CD4-positive, alpha-beta T cell treated with Interleukin-15 for 1 hour (primary cell): ENCODE data around the gene CLNK.

Experiments
- DNase-seq: peaks from one replicate; pipeline ENCODE4 v3.0.0-alpha.2; 2020

The CLNK gene

DNA sequence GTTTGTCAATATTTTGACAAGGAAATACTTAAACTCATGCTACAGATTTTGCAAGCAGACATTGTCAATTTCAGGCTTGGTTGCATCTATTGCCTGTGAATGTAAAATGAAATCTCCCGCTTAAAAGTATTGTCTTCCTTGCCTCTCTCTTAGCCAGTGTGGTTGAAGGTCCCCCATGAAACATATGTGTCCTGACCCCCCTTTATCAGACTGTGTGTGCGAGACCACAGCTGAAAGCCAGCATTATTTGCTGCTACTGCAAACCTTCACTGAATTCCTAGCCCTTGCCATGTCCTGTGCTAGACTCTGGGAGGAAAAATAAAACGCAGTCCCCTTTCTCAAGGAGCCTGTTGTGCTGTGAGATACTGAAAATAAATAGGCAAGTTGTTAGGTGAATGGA lies 16.6 kb upstream of the CLNK start:
- DNase-seq, result no peak

DNA sequence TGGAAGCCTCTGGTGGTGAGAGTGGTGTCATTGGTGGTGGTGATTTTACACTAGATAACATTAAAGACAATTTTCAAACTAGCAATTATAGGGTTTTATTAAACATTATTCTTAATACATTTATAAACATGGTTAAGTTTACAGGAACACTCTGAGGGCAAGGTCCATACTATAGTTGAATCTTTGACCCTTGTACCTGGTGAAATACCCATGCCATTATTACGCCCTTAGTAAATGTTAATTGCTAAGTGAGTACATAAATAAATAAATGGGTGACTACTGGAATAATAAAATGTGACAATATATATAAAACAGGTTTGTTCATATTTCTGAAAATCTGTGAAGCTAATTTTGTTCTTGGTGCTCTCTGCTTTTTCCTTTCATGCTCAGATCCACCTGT lies 13.6 kb upstream of the CLNK start:
- no peak for DNase-seq

DNA sequence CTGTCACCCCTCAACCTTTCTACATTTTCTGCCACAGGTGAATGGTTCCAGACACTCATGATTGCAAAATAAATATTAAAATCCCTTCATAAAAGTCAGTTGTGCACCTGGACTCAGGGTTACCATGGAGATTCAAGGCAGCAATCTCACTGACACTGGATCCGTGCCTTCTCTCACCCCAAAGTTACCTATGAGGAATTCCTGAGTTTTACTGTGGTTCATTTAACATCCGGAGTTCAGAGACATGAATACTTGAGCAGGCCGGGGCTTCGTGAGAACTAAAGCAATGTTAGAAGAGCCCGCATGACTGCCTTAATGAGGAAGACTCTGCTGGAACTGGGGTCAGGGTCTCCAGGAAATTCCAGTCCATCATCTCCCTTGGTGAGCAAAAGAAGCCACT lies 12.5 kb upstream of the CLNK start:
- no peak for DNase-seq

DNA sequence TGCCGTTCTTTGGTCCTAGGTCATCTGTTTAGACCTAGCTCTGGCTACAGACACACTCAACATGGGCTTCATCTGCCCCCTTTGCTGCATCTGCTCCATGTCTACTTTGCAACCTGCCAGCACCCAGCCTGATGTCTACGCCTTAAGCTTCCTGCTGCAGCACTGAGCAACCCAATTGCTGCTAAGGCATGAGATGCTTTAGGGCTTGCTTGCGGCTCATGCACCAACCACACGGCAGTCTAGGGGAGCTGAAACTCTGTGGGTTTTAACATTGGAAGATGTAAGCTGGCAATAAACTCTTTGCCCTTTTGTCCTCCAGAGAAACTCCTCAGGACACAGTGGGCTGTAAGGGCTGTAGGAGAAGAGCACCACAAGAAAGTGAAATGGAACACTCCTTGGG lies 11.7 kb upstream of the CLNK start:
- no peak for DNase-seq

DNA sequence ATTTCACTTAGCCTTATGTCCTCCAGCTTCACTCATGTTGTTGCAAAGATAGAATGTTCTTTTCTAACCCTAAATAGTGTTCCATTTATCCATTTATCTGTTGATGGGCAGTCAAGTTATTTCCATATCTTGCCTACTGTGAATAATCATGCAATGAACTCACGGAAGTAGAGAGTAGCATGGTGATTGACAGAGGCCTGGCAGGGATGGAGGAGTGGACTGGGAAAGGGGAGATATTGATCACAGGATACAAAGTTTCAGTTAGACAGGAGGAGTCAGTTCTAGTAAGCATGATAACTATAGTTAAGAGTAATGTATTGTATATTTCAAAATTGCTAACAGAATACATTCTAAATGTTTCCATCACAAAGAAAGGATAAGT lies 10.3 kb upstream of the CLNK start:
- DNase-seq, result no peak

DNA sequence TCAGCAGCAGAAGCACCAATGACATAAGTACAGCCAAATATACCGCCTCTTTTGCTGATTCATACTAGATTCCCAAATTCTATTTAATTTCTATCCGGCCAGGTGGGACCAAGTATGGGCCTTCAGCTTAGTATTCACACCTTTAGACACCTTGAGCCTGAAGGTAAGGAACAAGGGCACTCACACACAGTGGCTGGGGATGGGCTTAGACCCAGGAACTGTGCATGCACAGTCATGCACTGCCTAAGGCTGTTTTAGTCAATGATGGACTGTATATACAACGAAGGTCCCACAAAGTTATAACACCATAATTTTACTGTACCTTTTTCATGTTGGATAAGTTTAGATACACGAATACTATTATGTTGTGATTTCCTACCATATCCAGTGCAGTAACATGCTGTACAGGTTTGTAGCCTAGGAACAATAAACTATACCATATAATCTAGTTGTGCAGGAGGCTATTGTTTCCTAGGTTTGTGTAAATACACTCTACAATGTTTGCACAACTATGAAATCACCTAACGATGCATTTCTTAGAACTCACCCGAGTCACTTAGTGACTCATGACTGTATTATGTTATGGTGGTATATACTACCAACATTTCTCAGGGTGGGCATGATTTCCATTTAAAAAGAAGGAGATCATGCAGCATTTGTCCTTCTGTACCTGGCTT lies 9.7 kb upstream of the CLNK start:
- DNase-seq, result no peak

DNA sequence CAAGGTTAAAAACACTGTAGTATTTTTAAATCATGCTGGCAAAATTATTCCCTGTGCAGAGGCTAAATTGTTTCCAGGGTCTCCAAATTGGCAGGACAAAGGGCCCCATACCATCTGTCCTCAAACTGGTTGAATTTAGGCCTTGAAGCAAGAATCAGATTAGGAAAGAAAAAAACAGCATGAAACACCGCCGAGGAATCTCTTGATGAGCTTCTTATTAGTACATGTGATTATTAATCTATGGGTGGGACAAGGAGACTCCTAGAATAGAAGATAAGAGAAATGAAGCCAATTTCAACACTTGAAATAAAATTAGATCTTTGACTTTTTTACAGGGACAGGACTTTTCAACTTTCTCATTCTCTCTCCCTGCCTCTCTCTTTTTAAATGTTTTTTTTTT lies 7.1 kb upstream of the CLNK start:
- DNase-seq, result no peak

DNA sequence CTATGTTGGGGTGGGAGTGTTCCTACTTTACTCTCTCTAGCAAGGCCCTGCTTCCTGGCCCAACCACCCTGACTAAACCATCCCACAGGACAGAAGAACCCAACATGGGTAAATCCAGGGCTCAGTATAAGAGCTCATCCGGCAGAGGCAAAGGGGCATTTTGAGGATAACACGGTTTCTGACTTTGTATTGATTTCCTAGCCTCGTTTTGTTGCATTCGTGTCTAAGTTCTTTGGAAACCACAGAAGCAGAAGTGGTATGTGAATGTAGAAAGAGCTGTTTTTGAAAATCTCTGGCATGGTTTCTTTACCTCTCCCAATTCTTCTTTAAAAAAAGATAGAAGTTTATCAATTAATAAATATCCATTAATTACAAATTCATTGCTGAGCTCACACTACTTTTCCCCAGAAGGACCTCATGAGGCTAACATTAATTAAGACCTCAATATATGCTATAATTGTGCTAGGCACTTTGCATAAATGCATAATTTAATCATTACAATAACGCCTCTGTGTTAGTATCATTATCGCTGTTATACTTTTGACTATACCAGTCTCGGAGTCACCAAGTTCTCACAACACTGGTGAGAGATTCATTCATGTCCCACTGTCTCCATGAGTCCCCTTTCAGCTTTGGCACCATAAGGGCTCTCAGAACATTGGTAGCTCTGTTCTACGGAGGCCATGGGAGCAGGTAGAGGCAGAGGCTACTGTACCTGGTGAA lies 5.8 kb upstream of the CLNK start:
- DNase-seq, result no peak

DNA sequence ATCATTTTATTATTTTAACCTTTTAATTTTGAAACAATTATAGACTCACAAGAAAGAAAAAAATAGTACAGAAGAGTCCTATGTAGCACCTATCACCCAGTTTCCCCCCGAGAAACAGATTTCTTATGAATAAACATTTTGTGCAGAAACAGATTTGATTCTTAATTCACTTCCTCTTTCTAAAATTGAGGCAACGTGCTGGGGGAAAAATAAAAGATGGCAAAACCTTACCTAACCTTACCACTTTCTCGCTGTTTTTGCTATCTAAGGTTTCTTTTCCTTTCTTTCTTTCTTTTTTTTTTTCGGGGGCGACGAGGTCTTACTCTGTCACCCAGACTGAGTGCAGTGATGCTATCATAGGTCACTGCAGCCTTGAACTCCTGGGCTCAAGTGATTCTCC lies 4.3 kb upstream of the CLNK start:
- DNase-seq, result no peak

DNA sequence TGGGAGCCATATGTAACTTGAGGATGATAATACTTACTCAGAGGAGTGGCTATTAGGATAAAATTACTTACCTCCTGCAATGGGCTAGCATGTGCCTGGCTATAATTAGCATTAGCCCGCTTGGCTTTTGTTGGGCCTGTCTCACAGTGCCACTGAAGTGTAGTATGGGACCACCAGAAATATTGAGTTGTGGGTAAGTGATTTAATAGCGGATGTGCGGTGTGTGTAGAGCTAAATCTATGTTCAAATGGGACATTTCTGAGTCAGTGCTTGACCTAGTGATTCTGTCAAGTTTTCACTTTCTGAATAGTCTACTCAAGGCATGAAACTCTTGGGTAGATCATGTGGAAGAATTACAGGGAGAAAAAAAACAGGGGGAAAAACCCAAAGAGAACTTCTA lies 3.5 kb upstream of the CLNK start:
- DNase-seq, result no peak

DNA sequence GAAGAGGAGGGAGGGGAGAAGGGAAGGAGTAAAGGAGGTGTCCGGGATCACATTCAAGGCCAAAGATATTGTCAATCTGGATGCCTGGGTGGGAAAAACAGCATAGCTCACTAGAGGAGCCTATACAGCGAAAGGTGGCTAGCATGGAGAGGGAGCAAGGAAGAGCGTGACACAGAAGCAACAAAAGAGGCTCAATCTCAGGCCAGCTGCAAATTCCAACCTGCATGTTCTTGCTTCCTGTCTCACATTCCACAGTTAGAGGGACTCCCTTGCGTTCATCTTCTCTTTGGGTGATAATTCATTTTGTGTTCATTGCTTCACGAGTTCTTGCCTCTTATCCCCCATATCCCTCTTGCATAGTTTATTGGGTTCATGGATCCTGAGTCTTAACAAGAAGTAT lies 3.0 kb upstream of the CLNK start:
- no peak for DNase-seq

DNA sequence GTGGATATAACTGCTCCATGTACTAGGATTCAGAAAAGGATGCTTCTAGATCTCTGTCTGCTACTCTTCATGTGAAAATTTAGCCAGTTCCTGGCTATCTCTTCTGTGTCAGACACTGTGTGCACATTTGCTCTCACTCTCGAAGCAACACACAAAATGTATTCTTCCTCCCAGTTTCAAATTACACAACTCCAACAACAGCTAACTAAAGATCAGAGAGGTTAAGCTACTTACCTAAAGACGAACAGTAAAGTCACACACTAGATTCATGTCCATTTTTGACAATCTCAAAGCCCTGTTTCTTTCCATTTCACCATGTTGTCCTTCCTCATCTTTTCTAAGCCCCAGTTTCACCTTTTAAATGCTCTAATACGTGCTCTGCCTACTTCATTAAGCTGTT lies 2.2 kb downstream of the CLNK start:
- DNase-seq, result no peak

DNA sequence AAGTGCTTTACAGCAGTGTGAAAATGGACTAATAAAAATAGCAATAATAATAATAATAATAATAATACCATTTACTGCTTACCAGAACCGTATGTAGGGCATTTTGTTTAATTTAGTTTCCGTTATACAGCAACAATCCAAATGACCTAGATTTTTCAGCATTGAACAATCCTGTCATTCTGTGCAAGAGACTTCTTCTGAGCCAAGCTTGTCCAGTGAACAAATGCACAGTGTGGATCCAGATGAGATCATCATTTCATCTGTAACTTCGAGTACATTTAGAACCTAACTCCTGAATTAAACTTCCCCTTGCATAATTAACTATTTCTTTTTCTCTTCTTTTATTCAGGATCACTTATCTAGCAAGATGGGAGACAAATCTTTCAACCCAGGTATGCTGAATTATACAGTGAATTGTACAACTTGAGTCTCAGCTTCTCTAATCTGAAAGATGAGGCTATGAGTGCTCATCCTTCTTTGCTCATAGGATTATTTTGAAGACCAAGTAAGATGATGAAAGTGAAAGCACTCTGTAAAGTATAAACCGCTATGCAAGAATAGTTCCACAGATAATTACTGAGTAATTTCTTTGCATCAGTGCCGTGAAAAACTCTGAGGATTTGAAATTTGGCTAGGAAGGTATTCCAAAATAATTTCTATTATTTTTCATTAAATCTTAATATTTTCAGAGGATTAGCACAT lies 6.6 kb downstream of the CLNK start:
- DNase-seq, result no peak

DNA sequence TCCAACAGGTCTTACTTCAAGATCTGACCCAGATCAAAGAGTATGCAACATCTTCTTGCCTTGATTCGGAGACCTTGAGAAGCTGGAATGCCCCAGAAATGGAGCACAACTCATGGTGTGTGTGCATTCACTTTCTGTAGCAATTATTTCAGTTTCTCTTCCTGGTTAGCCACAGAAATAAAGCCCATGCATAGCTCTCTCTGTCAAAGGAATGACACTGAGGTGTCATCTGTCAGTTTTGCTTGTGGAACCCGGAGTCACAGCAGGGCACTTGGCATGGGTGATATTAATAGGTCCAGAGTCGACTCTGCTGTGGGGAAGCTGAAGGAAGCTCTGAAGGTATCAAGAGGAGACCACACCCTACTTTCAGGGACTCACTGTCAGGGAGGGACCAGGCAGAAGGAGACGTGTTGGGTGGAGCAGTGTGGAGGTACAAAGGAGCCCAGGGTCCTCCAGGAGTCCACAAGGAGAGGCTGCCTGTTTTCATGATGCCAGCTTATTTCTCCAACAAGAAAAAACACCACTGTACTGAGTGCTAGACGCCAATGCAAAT lies 10.7 kb downstream of the CLNK start:
- no peak for DNase-seq

DNA sequence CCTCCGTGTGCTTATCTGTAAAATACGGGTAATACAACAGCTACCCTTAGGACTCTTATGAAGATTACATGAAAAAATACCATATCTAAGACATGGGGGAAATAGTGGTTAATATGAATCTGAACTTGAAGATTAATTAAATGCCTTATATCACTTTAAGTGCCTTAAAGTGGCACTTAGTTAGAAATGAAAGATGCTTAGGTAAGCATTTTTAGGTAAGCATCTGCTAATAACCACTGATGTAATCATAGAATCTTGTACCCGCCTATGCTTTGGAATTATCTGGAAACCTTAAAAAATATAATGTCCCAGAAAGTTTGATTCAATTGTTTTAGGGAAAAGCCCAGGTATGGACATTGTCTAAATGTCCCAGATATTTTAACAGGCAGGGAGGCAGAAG lies 12.2 kb downstream of the CLNK start:
- no peak for DNase-seq

DNA sequence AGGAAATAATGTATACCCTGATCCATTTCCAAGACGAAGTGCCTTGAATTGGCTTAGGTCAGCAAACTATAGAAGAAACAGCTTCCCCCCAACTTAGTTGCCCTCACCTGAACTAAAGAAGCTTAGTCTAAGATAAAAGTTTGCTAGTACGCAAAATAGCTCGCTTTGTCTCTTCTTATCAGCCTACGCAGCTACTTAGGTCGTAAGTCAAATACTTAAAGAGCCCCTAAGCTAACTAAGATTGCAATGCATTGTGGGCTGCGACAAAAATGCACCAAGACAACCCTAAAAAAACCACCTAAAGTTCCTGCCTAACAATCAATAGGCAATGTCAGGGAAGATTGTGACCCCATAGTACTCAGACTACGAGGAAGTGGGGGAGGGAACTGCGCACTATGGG lies 12.8 kb downstream of the CLNK start:
- no peak for DNase-seq

DNA sequence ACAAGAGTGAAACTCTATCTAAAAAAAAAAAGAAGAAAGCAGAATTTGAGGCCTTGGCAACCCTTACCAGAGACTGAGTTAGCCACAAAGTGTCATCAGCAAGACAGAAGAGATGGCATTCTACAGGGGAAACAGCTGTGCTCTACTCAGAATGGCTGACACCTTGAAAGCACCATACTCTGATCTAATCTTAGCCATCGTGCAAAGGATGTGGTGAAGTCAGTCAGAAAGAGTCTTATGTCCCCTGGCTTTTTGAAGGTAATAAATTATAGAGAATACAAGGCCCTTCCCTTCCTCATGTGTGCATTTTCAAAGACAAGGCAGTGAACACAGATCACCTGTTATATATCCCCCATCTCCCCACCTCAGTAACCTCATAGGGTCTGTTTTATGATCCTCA lies 13.2 kb downstream of the CLNK start:
- peak; percentile 51 for DNase-seq

DNA sequence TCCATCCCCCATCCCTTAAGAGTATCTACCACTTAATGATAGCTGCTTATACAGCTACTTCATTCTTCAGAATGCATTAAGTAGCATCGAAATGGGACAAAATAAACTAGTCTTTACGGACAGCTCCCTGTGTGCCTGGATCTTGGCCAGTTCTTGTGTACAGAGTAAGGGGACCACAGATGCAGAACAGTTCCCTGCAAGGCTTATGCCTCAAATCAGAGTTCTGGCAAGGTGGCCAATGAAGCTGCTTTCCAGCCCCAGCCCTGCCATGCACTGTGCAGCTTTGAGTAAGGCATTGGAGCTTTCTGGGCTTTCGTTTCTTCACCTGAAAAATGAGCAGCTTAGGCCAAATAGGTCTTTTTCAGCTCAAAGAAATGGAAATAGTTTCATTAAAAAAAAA lies 14.2 kb downstream of the CLNK start:
- no peak for DNase-seq

DNA sequence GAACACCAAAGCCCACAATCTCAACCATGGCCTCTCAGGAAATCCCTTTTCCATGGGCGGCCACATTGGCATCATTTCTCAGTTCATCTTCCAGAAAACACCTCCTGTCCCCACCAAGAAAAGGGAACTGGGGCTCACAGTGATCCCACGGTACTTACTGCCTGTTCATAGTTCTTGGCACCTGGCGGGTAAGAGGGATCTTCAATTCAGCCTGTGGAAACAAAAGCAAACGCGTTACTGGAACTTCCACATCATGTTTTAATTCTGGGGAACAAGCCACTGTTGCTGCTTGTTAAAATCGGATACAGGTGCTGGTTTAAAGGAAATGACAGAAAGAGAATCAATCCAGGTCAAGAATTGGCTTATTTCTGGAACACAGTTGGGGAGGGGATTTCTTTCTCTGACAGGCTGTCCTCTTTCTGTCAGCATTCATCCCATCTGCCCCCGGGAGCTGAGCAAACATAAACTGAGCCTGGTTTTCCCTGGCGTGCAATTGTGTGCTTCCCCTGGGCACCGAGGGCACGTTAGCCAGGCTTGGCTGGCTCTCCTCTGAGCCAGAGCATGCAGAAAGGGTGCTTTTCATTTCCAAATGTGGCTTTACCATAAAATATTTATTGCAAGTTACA lies 16.8 kb downstream of the CLNK start:
- DNase-seq, result no peak

DNA sequence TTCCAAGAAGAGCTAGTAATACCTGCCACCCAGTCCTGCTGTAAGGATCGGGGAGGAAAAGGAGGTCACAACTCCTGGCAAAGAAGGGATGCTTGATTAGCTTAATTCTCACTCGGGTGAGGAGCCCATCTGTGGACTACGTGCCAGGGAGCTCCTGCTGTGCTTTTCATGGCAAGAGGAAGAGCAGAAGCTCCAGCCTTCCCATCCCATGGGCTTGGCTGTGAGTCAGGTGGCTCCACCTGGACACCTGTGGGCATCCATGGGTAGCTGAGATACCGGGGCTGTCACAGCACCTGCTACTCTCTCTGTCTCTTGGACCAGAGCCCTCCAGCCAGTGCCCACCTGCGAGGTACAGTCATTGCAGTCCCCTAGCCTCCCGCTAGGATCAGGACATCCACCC lies 18.0 kb downstream of the CLNK start:
- no peak for DNase-seq

DNA sequence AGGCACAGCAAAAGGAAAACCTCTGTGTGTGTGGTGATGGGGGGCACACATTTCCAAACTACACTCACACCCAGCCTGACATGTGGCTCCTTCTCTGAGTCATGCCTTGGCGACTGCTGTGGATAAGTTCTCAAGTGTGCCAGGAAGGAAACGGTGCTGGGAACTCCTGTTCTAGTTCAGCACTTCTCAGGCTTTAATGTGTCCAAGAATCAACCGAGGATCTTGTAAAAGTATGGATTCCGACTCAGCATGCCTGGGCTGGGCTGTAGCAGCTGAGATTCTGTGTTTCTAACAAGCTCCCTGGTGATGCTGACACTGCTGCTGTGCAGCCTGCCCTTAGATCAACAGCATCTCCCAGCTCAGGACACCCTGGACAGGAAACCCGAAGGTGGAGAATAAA lies 20.2 kb downstream of the CLNK start:
- DNase-seq, result no peak

DNA sequence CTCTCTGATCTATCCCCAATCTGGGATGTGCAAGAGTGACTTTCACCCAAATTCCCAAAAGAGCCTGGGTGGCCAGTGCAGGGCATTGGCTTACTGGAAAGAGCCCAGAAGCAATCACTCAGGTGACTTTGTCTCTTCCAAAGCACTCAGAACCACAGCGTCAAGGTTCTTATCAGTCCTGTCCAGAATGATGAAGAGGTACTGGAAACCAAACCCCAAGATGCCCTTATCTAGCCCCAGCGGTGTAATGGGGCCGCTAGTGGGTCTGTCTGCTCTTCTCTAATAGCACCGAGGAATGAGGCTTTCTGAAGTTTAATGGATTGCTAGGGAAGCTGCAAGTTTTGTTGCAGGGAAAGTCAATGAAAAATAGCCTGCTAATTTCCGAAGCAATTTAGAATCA lies 21.6 kb downstream of the CLNK start:
- DNase-seq, result no peak

DNA sequence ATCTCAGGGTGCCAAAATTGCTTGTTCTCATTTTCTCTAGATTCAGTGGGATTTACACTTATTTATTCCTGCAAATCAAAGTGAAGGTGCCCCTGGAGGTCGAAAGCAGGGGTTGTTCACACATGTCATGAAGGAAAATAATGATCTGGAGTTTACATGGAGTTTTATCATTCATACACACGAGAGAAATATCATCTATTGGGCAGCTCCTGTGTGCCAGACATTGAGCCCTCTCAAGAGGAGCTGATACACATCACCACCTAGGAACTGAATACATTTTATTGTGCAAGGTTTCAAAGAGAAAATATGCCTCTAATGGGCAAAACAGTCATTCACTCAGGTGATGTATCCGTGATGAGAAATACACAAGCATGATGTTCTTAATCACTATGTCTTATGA lies 23.5 kb downstream of the CLNK start:
- no peak for DNase-seq

DNA sequence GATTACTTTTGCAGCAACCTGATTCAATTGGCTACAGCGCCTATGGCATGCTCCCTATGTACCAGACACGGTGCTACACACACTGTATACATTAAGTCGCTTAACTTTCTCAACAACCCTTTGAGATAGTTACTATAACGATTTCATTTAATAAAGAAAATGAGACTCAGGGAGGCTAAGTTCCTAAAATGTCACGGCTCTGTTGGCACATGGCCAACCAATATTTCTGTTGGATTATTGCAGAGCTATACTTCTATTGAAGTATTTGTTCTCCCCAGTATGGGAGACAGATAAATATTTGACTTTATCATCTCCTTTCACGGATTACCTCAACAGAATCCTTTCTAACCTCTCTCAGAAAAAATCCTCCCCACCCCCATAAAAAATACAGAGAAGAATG lies 25.3 kb downstream of the CLNK start:
- DNase-seq, result no peak
